ENCODE data around the gene CDC42BPB.

The CDC42BPB gene

DNA sequence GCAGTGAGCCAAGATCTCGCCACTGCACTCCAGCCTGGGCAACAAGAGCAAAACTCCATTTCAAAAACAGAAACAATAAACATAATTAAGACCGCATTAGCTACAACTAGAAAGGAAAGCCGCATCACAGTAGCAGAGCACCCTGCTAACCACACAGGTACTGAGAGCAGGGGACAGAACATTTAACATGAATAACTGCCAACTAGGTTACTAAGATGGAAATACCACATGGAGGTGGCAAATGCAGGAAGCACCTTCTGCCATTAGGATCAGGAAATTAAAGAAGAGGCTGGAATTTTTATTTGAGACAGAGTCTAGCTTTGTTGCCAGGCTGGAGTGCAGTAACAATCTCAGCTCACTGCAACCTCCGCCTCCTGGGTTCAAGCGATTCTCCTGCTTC lies 41.9 kb downstream of the CDC42BPB start:
- DNase-seq = no peak

DNA sequence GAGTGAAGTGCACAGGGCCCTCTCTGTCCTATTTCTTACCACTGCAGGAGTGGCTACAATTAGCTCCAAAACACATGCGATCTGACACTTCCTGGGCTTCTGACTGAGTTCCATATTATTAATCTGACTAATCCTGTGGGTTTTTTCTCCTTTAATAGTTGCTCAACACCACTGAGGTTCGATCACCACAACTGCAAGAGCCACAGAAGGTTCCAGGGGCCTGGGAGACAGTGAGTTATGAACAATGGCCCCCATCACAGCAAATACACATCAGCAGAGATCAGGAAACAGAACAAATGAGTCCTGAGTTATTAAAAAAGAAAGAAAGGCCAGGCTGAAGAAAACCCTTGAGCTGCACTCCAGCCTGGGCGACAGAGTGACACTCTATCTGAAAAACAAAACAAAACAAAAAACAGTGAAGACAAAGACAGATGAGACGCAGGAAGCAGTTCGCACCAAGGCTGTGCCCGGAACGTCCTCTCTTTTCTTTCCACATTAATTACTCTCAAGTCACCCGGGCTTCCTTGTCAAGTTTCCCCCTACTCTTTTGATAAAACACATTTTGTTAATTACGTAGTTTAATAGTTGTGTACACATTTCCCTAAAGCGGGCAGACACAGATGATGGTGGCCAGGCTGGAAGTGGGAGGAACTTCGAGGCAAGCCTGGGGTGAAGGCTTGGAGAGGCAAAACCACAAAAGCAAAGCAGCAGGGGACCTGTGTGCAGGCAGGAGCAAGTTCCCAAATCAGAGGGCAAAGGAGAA lies 42.7 kb downstream of the CDC42BPB start:
- no peak for DNase-seq

DNA sequence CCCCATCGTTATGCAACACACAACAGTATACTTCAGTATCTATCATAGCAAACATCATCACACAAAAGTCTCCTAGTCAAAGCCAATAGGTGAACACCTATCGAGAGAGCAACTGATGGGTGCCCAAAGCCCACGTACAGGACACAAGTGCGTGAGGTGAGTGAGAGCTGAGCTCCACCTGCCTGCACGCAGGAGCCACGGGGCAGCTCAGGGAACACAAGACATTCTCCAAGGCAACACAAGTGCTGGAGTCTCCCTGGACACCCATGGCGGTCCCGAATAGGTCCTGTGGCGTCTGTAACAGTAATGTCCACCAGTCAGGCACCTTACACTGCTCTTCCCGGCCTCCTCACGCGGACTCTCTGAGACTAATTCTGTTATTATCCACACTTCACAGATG lies 44.3 kb downstream of the CDC42BPB start:
- no peak for DNase-seq

DNA sequence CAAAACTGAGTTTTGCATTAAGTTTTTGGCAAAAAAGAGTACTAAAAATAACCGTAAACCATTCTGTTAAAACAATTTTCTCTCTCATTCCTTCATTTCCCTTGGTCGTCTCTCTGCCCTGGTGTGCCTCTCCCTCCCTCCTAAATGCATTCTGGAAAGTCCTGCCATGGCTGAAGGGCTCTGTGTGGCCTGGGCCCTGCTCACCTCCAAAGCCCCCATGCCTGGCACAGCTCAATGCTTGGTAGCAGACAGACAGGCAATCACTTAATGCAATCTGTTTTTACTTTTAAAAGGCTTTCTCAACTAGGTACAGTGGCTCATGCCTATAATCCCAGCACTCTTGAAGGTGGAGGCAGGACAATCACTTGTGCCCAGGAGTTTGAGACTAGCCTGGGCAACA lies 47.8 kb downstream of the CDC42BPB start:
- no peak for DNase-seq

DNA sequence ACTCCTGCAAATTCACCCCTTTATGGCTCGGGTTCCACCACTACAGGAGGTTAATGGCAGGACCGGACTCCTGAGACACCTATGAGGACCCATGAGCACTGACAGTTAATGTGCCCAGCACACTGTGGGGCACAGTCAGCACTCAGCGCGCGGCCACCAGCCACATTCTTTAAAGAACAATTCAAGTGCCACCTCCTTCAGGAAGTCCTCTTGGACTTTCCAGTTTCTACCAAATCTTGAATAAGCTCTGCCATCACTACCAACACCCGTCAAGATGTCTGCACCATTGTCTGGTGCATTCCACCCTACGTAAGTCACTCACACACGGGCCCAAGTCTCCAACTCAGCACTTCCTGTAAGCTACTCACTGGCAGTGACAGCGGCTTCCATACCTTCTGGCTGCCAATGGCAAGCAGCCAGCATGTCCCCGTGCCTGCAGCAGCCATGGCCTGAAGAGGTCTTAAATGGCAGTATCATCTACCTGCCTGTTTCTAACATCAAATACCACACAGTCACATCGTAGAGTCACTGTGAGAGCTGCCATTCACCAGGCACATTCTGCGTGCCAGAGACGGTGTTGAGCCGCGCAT lies 48.5 kb downstream of the CDC42BPB start:
- DNase-seq = no peak

DNA sequence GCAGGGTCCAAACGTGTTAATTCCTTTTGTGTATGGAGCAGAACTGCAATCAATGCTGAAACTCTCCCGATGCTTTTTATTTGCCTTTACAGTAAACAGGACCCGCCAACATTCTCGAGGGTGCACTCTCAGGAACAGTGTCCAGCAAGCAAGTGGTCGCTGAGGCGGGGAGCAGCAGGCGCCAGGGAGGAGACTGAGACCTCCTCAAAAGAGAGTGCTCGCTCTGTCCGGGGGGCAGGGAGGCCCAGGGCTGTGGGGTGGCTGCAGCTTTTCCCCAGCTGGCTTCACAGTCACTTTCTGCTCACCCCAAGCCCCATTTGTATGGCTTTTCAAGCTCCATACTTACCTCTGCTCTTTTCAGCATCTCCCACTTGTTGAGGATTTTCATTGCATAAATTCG lies 49.2 kb downstream of the CDC42BPB start:
- DNase-seq = no peak

DNA sequence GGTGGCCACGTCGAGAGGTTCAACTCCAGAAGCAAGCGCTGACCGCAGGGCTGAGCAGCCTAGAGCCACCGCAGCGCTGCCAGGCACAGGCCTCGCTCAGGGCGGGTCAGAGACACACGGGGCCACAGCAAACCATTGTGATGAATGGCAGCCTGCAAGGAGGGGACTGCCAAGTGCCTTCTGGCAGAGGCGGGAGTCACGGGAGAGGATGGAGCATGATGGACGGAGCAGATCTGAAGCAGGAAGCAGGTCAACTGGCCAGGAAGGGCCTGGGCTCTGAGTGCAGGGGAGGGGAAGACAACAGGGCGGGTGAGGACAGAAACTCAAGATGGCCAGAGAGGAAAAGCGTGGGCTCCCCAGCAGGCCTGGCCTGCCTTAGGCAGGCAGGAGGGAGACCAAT lies 49.8 kb downstream of the CDC42BPB start:
- DNase-seq = no peak

DNA sequence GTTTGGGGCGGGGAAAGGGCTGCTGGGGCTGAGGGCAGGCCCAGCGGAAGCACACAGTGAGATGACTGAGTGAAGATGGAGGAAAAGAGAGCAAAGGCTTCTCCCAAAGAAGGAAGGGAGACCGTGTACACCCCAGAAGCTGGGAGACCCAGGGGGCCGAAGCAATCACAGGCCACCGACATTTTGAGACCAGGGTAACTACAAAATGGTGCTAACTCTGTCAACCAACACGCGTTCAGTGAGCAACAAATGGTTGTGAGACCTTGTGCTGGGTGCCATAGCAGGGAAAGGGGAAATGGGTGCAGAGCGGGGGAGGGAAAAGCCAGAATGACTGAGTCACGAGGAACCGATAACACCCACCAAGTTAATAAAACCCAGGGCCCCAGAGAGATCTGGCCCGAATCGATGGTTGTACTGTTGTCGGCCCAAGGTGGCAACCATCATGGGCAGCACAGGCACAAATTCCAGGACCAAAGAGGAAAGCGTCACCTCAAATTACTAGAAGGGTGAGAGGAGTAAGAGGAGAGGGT lies 50.3 kb downstream of the CDC42BPB start:
- DNase-seq = no peak

DNA sequence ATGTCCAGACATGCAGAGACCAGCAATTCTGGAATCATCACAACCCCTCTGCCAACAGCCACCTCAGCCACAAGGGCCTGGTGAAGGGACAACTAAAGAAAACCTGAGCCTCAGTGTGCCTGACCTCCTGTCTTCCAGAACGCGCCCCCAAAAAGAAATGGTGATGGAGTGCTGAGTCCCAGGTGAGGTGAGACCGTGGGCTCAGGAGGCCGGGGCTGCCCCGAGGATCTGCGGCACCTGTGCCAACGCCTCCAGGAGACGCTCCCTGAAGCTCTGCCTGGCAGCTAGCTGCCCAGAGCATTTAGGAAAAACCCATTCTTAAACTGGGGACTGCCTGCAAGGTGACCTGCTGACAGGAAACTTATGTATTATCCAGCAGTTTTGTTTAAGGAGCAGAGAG lies 51.2 kb downstream of the CDC42BPB start:
- DNase-seq = no peak

DNA sequence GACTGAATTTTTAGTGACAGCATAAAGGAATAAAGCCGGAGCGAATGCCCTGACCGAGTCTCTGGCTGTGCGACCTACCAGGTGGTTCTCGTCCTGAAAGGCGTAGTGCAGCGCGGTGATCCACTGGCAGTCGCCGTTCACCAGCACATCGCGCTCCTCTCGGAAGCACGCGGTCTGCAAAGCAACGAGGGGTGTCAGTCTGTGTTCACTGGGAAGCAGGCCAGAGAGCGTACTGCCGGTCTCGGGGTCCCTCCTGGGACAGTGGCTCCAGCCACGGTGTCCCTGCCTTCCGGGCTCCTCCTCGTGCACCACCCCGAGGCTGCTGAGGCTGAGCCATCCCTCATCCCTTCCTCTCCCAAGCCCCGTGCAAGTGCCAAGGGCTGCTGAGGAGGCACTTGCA lies 53.5 kb downstream of the CDC42BPB start:
- DNase-seq = no peak

DNA sequence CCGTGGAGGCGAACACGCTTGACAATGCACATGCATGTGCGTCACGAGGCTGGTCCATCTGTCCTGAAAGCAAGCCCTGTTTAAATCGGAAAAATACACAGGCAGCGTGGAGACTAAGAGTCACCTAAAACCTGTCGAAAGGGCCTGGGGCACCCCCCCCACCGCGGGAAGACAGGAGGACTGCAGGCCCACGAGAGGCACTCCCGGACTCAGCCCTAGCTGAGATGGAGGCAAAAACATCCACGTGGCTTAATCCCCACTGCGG lies 54.1 kb downstream of the CDC42BPB start:
- DNase-seq = no peak

DNA sequence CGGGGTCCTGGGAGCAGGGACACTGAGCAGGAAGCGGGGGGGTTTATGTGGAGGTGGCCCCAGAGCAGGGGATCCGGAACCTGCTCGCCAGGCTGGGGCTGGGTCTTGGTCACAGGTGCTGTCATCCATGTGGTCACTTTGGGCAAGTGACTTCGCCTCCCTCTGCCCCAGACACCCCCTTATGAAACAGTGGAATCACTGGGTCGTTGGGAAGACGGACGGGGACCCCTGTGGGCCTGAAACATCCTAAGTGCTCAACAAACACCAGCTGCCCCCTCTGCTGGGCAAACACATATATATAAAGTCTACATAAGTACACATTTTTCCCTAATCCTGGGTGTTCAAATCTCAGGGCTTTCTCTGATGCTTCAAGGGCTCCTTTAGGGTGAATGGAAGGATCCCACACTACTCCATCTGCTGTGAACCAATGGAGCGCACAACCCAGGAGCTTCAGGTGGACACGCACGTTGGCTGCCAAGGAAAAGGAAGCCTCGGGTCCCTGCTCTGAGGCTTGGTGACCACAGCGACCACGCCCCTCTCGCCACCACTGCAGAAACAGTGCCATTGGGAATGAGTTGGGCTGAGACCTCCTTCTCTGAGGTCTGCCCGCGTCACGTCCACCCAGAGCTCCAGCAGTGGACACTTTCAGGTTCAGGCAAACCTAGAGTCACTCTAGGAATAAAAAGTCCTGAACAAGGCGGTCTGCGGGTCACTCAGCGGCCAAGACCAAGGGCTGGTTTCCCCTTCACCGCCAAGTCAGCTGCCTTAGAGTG lies 54.6 kb downstream of the CDC42BPB start:
- DNase-seq = no peak

DNA sequence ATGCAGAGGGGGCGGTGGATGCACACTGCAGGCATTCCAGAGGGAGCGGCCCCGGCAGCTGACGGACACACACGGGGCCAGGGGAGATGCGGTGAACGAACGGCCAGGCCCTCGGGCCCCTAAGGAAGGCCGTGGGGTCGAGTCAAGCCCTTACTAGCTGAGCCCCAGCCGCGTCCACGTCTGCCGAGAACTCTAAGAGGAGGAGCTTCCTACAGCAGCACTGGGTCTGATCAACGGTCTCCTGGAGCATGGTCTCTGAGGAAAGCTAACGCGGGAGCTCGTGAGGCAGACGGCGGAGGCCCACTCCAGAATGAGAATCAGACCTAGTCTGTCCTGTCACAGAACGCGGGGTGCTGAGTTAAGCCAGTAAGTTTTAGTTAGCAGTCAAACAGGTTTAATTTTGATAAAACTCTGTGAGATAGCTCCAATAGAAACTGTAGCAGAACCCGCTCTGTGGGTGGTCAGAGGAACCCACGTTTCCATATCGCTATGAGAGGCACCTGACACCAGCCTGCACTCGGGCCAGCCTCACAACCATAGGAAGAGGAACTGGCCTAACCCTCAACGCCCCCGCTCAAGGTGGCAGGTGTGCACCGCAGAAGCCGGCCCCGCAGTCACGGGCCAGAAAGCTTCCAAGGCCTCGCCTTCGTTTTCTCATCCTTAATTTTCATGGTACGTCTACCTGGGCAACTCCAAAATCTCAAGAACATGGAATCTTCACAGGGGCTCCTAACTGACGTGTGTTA lies 55.5 kb downstream of the CDC42BPB start:
- DNase-seq = no peak

DNA sequence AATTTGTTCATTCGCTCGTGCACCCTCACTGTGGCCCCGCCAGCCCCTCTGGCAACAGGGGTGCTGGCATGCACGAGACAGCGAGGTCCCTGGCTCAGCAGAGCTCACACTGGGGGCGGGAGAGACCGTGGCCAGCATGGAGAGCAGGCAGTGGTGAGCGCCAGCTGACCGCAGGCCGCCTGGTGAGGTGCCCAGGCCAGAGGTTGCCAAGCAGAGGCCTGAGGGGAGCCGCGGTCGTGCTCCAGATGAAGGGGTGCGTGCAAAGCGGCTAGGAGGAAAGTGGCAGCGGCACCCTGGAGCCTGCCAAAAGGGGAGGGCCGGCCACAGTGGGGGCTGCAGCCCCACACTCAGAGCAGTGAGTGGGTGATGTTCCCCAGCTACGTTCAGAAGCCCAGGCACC lies 56.1 kb downstream of the CDC42BPB start:
- no peak for DNase-seq

DNA sequence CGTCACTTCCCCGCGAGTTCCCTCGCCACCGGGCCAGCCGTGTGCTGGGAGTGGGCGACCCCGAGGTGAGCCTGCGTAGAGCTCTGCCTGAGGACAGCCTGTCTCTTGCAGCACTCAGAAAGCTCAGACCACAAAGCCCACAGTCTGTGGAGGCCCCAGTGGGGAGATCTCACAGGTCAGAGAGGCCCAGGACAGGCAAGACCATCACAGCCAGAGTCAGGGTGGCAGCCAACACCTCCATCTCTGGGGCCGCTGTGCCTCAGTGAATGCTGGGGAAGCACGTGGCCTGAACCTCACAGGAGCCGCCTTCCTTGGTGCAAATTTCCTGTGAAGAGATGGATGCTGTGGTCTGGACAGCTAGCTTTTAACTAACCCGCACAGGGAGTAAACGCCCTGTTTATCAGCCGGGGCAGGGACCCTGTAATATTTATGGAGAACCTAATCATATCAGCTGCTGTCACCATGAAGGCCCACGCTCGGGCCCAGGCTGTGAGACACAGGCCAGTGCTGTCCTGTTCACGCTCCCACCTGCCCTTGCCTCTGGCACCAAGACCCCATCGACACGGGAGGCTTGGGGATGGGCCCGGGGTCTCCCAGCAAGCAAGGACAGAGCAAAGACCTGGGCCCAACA lies 56.9 kb downstream of the CDC42BPB start:
- DNase-seq = no peak

DNA sequence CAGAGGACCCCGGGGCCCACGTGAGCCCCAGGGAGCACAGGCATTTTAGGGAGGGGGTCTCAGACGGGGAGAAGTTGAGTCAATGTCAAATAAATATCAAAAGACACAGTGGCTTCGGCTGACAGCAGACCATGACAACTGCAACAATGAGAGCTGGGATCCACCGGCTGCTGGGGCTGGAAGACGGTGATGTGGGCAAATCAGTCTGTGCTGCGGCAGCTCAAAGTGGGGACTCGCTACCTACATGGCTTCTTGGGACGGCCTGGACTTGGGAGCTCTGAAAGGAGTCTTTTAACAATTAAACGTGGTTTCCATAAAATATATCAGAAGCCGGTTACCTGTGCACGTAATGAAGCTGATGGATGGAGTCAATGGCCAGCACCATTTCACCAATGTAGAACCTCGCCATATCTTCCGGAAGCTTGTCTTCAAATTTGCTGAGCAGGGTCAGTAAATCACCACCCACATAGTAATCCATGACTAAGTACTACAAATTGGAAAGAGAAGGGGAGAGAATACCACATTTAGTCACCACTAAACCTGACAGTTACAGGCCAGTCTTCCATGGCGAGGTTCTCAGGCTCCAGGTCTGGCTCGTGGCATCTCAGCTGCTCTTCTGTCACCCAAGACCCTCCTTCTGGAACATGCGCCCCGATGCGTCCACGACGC lies 58.0 kb downstream of the CDC42BPB start:
- DNase-seq = no peak

DNA sequence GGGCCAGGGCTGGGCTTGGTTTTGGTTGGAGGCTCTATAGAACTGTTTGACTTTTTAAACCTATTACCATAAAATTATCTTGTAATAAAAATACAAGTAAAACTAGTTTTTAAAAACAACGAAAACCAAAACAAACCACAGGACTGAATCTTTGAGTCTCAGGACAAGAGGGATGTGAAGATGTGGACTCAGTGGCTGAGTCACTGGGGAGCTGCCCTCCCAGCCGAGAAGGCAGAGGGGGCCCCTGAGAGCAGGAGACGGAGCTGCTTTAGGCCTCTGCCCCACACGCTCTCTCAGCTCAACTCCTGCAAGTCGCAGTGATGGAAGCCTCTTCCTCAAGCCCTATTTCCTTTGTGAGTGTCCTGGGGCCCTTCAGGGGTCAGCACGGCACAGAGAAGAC lies 59.0 kb downstream of the CDC42BPB start:
- DNase-seq = no peak

DNA sequence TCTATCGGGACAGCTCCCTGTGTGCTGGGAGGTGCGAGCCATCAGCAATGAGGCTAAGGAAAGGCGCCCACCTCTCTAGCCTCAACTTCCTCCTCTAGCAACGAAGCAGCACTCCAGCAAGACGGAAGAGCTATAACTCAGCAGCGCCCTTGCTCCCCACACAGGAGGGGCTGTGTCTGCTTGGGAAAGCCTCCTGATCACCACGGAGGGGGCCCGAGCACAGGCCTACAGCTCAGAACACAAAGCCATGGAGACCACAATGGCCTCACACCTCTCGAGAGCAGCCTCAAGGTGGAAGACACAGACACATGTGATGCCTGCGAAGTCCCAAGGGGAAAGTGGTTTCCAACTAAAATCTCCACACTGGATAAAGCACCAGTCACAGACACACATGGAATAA lies 60.4 kb downstream of the CDC42BPB start:
- DNase-seq = no peak

DNA sequence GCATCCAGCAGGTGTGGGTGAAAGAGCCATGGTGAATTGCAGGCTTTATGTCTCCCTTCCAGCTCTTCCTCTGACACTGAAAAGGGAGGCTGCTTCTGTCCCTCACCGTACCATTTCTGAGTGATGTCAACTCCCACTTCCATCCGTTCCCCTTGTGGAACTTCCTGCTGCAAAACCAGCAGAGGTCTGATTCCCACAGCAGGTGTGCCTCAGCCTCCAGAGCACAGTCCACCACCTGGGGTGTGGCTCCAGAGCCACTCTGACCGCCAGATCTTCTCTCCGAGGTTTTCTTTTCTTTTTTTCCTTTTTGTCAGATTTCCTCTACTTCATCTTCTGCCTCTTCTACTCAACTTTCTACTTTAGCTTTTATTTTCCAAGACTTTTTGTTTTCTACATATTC lies 62.7 kb downstream of the CDC42BPB start:
- DNase-seq = no peak

DNA sequence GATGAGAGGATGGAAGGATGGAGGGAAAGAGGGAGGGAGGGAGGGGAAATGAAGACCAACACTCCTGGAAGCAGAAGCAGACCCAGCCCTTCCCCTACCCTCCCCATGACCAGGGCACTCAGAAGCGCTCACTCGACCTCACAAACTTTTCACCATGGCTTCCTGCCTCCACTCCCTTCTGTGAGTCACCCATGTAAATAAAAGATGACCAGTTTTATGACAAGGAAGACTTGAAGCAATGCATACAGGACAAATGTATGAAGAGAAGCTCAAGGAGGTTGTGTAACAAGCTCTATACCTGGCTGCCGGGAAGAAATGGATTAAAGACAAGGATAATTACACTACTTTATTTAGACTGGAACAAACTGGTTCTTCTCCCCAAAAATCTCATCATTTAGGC lies 63.8 kb downstream of the CDC42BPB start:
- DNase-seq = no peak

DNA sequence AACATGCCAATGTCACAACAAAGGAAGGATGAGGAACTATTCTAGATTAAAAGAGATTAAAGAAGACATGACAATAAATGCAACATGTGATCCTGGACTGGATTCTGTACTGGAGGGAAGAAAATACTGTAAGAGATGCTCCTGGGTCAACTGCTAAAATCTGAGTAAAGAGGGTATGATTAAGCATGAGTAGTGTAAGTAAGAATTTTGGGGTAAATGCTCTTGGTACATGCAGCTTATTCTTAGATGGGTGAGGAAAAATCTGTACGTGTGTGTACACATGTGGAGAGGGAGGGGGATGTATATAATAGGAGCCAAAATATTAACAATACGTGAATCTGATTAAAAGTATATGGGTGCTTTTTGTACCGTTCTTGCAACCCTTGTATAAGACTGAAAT lies 66.0 kb downstream of the CDC42BPB start:
- no peak for DNase-seq

DNA sequence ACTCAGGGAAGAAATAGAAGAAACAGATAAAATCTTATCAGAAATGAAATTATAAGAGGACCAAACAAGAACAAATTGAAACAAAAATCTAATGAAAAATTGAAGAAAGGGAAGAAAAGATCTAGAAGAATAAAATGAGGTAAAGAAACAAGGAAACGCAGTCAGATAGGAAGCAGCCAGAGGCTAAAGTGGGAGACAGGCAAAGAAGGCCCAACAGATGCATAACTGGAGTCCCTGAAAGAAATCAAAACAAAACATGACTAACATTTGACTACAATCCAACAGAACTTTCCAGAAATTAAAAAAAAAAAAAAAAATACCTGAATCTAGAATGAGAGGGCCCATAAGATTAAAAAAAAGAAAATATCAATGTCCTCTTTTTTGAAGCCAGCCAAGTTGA lies 69.3 kb downstream of the CDC42BPB start:
- DNase-seq = no peak

All from activated T-cell treated with anti-CD3 and anti-CD28 coated beads, Interleukin-2, amount 50 U/mL, for 1 hour (primary cell).